ENCODE results near the gene AREG.

Gene AREG

DNA sequence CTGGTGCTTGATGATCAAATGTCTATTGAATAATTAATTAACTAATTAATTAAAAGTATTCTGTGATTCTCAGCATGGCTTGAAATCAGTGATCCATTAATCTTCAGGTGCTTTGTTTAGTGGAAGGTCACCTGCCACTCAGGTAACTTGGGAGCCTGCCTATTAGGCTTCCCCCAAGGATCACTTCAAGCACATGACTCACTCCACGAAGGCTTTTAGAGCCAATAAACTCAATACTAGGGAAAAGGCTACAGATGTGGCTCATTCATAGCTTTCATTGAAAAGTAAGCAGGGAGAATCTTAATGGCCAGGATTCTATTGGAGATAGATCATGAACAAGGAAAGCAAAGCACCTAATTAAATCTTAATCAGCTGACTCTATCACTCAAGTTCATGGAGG, 21.3 kb downstream of the AREG start:
- POLR2A ChIA-PET, result no interaction called here
- TF ChIP-seq, protein P1, sequence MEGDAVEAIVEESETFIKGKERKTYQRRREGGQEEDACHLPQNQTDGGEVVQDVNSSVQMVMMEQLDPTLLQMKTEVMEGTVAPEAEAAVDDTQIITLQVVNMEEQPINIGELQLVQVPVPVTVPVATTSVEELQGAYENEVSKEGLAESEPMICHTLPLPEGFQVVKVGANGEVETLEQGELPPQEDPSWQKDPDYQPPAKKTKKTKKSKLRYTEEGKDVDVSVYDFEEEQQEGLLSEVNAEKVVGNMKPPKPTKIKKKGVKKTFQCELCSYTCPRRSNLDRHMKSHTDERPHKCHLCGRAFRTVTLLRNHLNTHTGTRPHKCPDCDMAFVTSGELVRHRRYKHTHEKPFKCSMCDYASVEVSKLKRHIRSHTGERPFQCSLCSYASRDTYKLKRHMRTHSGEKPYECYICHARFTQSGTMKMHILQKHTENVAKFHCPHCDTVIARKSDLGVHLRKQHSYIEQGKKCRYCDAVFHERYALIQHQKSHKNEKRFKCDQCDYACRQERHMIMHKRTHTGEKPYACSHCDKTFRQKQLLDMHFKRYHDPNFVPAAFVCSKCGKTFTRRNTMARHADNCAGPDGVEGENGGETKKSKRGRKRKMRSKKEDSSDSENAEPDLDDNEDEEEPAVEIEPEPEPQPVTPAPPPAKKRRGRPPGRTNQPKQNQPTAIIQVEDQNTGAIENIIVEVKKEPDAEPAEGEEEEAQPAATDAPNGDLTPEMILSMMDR (IDR thresholded peaks at IDR 0.05; ENCODE audit: control extremely low read depth, extremely low read depth, low read depth, missing control alignments), result no peak
- no peak for DNase-seq (ENCODE audit: extremely low spot score)

DNA sequence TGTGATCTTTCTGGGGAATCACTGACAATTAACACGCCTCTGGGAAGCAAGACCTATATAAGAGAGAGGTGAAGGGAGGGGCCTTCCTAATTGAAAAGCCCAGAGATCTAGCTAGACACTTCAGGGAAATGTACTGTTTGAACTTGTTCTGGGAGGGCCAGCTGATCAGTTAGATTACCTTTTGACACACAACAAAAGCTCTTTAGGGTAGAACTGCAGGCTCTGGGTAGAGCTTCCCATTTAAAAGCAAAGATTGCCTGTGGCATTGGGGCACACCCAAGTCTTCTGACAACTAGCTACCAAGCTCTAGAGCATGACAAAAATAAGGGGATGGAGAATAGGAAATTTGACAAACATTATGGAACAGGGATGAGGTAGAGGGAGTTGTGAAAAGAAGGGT, 26.3 kb downstream of the AREG start:
- no peak for DNase-seq (ENCODE audit: extremely low spot score)
- POLR2A ChIA-PET, result no interaction called here
- TF ChIP-seq, protein P1 (IDR thresholded peaks at IDR 0.05; ENCODE audit: control extremely low read depth, extremely low read depth, low read depth, missing control alignments), result no peak
- CTCF ChIA-PET, result interaction anchor here (1.3 kb wide), 1 partner anchor 8 kb away, joined by 5 read pairs; no protein-coding TSS in a partner anchor

More for the DNA sequence above, 21.3 kb downstream of the AREG start:
- CTCF ChIA-PET, result interaction anchor here (2.2 kb wide), 1 partner anchor 9 kb away, joined by 7 read pairs; no protein-coding TSS in a partner anchor

- POLR2A ChIA-PET, result no interaction called here
- CTCF ChIA-PET, result interaction anchor here (2.0 kb wide), 1 partner anchor 9 kb away, joined by 7 read pairs; no protein-coding TSS in a partner anchor
- TF ChIP-seq, protein P1 (IDR thresholded peaks at IDR 0.05; ENCODE audit: control extremely low read depth, extremely low read depth, low read depth, missing control alignments), result no peak
- no peak for DNase-seq (ENCODE audit: extremely low spot score)
These were observed 28.3 kb downstream of the AREG start for GRCh38 chr4:74473155-74473811.

GRCh38 chr4:74474345-74475090, 29.6 kb downstream of the AREG start:
- TF ChIP-seq, protein P1 (IDR thresholded peaks at IDR 0.05; ENCODE audit: control extremely low read depth, extremely low read depth, low read depth, missing control alignments), result no peak
- POLR2A ChIA-PET, result no interaction called here
- DNase-seq (ENCODE audit: extremely low spot score), result no peak
- CTCF ChIA-PET, result no interaction called here

DNA sequence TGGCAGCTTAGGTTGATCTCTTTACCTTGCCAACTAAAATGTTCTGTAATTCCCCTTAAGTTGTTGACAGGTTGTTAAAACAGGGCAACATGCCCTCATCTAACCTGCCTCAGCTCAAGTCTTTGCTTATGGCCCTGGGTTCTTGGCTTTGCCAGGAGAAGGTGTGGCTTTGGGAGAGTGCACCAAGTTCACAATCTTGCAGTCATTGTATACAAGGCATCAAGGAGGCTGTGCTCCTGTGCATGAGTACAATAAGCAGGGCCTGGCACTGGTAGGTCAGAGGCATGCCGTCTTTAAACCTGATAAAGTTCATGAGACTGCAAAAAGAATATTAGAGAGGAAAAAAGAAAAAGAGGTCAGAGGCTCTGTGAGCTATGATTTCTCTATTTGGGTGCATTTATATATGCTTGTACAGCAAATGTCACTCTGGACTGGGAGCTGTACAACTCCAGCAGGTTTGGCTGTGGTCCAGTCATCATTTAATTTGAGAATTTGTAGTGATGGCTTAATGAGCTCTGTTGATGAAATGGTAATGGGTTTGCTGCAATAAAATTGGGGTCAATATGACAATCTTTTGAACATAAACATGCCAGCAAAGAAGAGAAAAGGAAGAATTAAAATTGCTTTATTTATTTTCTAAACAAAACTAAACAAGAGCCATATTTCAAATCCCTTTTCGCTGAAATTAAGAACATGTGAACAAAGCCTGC, 30.3 kb downstream of the AREG start:
- TF ChIP-seq, protein P1 (IDR thresholded peaks at IDR 0.05; ENCODE audit: control extremely low read depth, extremely low read depth, low read depth, missing control alignments), result no peak
- POLR2A ChIA-PET, result no interaction called here
- DNase-seq (ENCODE audit: extremely low spot score), result no peak
- CTCF ChIA-PET, result no interaction called here

GRCh38 chr4:74475946-74476345, 31.0 kb downstream of the AREG start:
- no peak for DNase-seq (ENCODE audit: extremely low spot score)
- TF ChIP-seq, protein P1 (IDR thresholded peaks at IDR 0.05; ENCODE audit: control extremely low read depth, extremely low read depth, low read depth, missing control alignments), result no peak
- POLR2A ChIA-PET, result no interaction called here
- CTCF ChIA-PET, result no interaction called here

Measured in GM10248 (cell line).